DMS53 (cell line): ENCODE data around the gene SEZ6L2.
"Not testable (repeated sequence)": the region's sequence is repeated elsewhere in the genome, so short reads cannot be mapped to it uniquely, and the experiment has no call there.

Experiments
- DNase-seq: peaks from one replicate; lab custom pipeline; 2025; lab: John Stamatoyannopoulos, UW

SEZ6L2 gene

DNA sequence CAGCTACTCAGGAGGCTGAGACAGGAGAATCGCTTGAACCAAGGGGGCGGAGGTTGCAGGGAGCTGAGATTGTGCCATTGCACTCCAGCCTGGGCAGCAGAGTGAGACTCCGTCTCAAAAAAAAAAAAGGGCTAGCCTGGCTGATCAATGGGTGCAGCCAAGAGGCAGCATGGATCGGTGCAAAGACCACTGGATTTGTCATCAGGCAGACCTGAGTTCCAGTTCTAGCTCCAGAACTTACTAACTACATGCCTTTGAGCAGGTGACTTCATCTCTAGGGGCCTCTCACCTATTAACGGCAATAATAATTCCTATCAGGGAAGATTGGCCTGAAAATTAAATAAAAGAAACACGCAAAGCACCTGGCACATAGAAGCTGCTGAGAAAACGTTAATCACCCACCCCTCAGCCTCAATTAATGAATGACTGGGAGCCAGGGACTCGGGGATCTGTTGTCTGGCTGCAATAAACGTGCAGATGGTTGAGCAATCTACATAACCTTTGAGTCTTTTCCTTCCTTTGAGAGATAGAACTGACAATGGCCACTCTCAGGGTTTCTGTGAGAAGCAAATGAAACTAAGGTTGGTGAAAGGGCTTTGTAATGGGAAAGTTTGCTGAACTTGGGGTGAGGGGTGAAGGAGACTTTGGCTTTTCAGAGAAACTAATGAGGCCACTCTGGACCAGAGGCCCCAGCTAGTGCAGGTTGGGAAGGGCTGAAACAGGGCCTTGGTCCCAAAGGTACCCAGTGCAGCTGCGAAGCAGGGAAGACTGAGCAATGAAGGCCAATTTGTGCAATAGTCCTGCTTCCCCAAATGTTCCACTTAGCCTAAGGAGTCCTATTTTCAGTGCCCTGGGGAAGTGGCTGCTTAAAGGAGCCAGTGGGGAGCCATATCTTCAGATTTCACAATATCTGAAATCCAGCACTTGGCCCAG, 7.6 kb downstream of the SEZ6L2 start:
- DNase-seq, result no peak

GRCh38 chr16:29889372-29889771, 10.0 kb downstream of the SEZ6L2 start:
- DNase-seq, result not testable (repeated sequence)

DNA sequence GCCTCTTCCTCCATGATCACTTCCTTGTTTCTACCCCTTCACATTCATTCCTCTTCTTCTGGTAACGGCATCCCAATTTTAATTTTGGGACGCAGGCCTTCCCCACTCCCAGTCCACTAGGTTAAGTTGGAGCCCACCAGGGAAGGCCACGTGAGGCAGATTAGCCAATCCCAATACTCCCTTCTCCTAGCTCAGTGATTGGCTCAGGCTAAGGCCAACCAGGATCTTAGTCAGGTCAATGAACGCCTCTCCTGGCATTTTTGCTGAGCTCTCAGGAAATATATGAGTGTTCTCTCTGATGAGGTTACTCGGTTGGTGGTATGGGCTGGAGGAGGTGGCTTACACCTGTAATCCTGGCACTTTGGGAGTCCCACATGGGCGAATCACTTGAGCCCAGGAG, 15.4 kb downstream of the SEZ6L2 start:
- no peak for DNase-seq

DNA sequence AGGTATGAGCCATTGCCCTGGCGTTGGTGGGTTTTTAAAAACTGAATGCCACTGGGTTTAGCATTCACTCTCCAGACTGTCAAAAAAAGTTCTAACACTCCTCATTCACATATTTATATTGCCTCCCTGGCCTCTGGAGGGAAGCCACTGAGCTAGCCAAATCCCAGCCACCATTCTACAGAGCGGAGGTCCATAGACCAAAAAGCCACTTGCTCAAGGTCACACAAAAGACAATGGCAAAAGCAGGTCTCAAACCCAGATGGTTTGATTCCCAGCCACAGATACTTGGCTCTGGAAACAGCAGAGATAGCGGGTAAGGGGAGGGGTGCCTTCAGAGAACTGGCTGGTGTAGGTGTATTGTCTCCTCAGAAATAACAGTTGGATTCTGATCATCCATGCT, 18.3 kb downstream of the SEZ6L2 start:
- no peak for DNase-seq

DNA sequence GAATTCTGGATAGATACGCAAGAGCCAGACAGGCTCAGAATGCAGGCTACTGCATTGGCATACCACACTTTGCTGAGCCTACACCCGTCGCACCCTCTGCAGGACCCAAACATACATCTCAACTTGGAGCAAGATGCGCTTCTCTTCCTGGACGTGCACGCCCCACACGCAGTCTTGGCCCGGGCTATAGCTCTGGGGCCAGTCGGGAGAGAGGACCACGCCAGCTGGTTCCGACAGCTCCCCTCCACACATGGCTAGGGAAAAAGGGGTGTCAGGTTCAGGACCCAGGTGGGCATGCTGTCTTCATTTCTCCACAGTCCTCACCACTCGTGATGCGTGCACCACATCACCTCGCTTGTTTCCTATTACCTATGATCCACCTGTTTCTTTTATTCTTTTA, 21.2 kb downstream of the SEZ6L2 start:
- no peak for DNase-seq

DNA sequence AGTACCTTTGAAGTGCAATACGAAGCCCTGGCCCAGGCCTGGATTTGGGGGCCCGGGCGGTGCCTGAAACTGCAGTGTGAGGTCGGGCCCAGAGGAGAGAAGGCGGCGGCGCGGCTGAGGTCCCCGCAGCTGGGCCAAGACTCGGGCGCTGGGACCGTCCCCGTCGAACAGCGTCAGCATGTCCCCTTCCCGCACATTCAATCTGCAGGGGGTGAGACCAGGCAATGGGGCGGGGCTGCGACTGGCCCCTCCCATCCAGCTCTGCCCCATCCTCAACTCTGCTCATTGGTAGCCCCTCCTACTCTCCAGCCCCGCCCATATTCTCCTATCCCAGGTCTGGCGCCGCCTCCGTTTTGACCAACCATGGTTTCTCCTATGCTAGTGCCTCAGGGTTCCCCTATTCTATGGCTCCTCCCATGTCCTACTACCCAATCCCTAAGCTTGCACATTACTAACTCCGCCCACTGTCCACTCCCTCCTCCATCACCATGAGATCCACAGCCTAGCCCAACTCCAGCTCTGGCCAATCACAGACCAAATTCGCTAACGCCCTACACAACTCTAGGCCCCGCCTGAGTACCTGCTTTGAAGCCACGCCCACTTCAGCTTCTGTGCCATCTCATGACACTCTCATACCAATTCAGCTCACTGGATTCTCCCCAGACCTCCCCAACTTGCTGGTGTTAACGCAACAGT, 21.9 kb downstream of the SEZ6L2 start:
- DNase-seq, result peak; percentile 83

GRCh38 chr16:29876594-29877249, 22.6 kb downstream of the SEZ6L2 start:
- peak; percentile 32 for DNase-seq

- no peak for DNase-seq
Observed at GRCh38 chr16:29876217-29876593, 23.1 kb downstream of the SEZ6L2 start.

DNA sequence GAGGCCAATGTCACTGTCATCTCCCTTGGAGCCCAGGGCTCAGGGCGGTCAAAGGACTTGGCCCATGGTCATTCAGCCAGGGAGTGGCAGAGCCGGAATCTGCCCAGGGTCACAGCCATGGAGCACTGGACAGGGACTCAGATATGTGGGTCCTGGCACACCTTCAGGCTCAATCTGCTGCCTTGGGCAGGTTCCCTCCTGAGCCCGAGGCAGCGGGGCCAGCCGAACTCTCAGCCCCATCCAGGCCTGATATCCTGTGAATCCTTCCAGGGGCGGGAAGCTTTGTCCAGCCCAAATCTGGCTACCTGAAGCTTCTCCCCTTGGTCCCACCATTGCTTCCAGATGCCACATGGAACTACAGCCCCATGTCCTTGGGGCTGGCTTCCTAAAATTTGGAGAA, 24.1 kb downstream of the SEZ6L2 start:
- DNase-seq, result no peak

GRCh38 chr16:29873319-29873718, 26.0 kb downstream of the SEZ6L2 start:
- DNase-seq, result no peak

DNA sequence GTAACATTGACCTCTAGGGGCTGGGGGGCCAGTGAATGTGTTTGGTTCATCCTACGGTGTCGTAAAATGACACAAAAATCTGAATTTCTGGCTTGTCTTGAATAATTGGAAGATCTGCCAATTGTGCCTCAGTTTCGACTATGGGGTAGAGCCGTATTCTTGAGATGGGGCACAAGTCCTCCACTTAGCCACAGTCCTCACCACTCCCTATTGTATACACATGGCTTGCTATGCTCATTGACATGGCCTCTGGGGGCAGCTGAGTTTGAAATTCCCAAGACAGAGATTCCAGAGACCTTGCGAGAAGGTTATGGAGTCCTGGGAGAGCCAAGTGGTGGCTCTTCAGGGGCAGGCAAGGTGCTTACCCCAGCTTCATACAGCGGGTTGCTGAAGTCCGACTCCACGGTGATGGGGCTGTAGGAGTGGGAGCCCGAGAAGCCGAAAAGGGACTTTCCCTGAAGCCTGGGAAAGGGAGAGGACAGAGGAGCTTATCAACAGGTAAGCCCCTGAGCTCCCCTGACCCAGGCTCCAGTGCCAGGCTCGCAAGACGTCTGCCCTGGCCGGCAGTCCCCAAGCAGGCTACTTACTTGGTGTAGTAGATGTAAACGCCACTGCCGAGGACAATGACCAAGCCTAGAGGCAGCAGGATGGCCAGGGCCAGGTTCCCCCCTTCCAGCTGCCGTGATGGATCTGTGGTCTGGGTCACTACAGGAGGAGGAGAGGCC, 27.4 kb downstream of the SEZ6L2 start:
- DNase-seq, result no peak

- not testable (repeated sequence) for DNase-seq
Observed at GRCh38 chr16:29869067-29869466, 30.3 kb downstream of the SEZ6L2 start.

GRCh38 chr16:29868396-29869009, 30.8 kb downstream of the SEZ6L2 start:
- peak; percentile 14 for DNase-seq

- DNase-seq, result peak; percentile 40
Observed at GRCh38 chr16:29864205-29864604, 35.1 kb downstream of the SEZ6L2 start.

DNA sequence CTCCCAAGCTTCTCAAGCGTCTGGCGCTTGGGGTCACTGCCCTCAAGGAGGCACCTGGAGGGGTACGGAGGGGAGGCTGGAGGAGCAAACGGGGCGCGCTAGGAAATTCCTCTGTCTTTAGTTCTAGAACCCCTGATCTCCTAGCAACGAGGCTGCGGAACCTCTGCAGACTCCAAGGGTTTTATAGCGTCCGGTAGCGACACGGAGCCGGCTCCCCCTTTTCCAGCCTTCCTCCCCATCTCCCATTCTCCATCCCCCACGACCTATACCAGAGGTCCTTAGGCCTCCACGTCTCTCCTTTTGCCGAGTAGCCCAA, 35.7 kb downstream of the SEZ6L2 start:
- DNase-seq, result peak; percentile 54

DNA sequence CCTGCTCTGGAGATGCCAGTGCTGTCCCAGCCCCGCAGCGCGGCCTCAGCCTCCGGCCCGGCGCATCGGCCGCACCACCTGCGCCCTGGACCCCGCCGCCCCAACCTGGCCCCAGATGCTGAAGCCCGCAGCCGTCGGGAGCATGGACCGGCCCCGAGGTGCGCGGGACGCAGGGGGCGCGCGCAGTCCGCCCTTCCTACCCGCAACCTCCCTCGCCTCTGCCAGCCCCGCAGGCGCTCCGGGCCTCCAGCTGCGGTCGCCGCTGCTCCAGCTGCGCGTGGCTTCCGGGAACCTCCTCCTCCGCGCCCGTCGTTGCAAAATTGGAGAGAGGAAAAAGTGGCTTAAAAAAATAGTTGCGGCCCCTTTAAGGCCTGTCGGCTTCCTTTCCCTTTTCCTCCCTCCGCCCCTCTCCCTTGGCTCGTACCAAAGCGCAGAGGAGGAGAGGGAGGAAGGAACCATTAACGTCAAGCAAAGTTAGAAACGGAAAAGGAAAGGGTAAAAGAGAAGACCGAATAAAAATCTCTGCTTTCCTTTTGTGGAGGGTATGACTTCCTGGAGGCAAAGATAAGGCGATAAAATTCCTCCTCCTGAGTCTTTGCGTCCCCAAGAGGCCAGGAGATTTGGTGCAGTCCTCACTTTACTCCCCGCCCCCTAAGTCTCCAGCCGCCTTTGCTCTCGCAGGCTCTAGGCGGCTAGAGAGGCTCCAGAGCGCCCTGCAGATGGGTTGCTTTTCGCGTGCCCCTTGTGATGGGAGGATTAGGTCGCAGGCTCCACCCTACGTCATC, 36.3 kb downstream of the SEZ6L2 start, which contains the start of gene CDIPT:
TSS of gene CDIPT (minus strand) at position 343 of the 785 bp plus-strand sequence. CDS start 369 bp downstream, outside the sequence.
- DNase-seq, result peak; percentile 97

GRCh38 chr16:29862383-29862883, 36.9 kb downstream of the SEZ6L2 start:
- peak; percentile 53 for DNase-seq

GRCh38 chr16:29860218-29860617, 39.1 kb downstream of the SEZ6L2 start:
- DNase-seq, result no peak

- no peak for DNase-seq
Observed at GRCh38 chr16:29858974-29859373, 40.4 kb downstream of the SEZ6L2 start.

DNA sequence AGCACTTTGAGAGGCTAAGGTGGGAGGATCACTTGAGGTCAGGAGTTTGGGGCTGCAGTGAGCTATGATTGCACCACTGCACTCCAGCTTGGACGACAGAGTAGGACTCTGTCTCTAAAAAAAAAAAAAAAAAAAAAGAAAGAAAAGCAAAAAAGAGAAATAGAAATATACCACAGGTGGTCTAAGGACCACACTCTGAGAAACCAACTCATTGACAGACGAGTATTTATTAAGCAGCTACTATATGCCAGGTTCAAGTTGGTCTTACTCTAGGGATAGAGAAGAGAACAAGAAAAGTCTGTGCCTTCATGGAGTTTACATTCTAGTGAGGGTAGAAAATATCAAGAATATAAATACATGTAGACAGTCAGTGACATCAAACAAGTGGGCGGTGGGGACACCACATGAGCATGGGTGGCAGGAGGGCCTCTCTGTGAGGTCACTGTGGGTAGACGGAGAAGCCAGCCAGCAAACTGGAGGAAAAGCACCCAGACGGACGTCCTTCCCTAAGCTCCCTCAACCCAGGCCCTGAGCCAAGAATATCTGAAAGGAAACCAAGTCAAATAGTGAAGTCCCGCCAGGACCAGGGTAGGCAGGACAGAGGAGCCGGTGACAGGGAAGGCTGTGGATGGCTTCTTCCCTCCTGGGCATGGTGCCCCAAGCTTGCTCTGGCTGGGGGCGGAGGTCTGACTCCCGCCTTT, 41.1 kb downstream of the SEZ6L2 start:
- DNase-seq, result no peak
